K562 (cell line): ENCODE results near the gene NPC1. TPM values are rescaled to one million over a fixed set of nuclear protein-coding genes. Genes with fewer than 3 reads are reported as not detected.
A peak's percentile ranks its signal among the peaks of the same experiment; 100 is the strongest.

ENCODE experiments used
- ATAC-seq: fragments of 200-7000 bp; cut with Tn5 transposase; 3 replicates; pipeline ENCODE4 v1.9.1; 2020; ENCODE audit warnings: moderate library complexity
- BruUV-seq: library from RNA; stranded (reverse); fragments of 400-500 nt; replicated peaks from 2 replicates; lab custom pipeline; 2021; lab: Mats Ljungman, UMichigan
- CTCF ChIA-PET: fragments of 300-600 bp; formaldehyde crosslinking; extraction: SDS; loops from one replicate; lab custom pipeline; 2021; ENCODE audit warnings: low intra/inter-chr PET ratio; lab: Yijun Ruan, JAX
- POLR2A ChIA-PET: fragments of 300-600, 350-650 bp; sonication (Branson Sonifier 250); formaldehyde crosslinking; extraction: SDS; loops from one replicate; lab custom pipeline; 2021; ENCODE audit warnings: antibody characterized with exemption, inconsistent platforms; lab: Yijun Ruan, JAX
- DNase-seq, 4 experiments: peaks; one replicate each; pipeline versions ENCODE4 v3.0.0 to v3.0.0-alpha.2; 2011 to 2018; ENCODE audit warnings: low spot score in 3 of 4, mixed read lengths in 3 of 4; ENCODE audit errors: extremely low read depth in 1 of 4
- FAIRE-seq: peaks from 2 replicates; lab custom pipeline; 2011; peaks lifted over from hg19 to GRCh38; lab: Jason Lieb, UNC
- H2AFZ ChIP-seq: 2 replicates; pipeline ENCODE4 v1.6.0; 2011; ENCODE audit warnings: low read depth, low read length, control low read depth, inconsistent platforms
- H3K27ac ChIP-seq: fragments of 200-600 bp; 3 replicates; pipeline ENCODE4 v1.8.0; 2011; ENCODE audit warnings: low read depth, mild to moderate bottlenecking, control low read depth, inconsistent platforms, low read length, moderate library complexity, mixed read lengths; ENCODE audit errors: extremely low read depth
- H3K27me3 ChIP-seq, 2 experiments: fragments of 300-600 bp in 1 of 2; 2 replicates in 1 of 2; 3 replicates in 1 of 2; pipeline versions ENCODE4 v1.6.0 to v1.8.0; 2011; ENCODE audit warnings: inconsistent platforms in 2 of 2, low read length in 2 of 2, mild to moderate bottlenecking in 1 of 2, mixed read lengths in 1 of 2, moderate library complexity in 1 of 2; ENCODE audit not compliant: control insufficient read depth in 2 of 2, insufficient read depth in 2 of 2
- H3K36me3 ChIP-seq: fragments of 300-600 bp; 3 replicates; pipeline ENCODE4 v1.8.0; 2011; ENCODE audit warnings: mild to moderate bottlenecking, low read length, inconsistent platforms; ENCODE audit not compliant: control insufficient read depth, insufficient read depth
- H3K4me1 ChIP-seq, 2 experiments: fragments of 200-600 bp in 1 of 2; replicated peaks in 1 of 2; 2 replicates in 1 of 2; 3 replicates in 1 of 2; pipeline versions ENCODE4 v1.5.1 to v1.8.0; 2011; ENCODE audit warnings: inconsistent platforms in 2 of 2, low read length in 2 of 2, mild to moderate bottlenecking in 1 of 2, mixed read lengths in 1 of 2, moderate library complexity in 1 of 2; ENCODE audit not compliant: control insufficient read depth in 2 of 2, insufficient read depth in 2 of 2
- H3K4me2 ChIP-seq: 2 replicates; pipeline ENCODE4 v1.6.1; 2011; ENCODE audit warnings: low read length, control low read depth, inconsistent platforms, mixed read lengths; ENCODE audit not compliant: insufficient read depth
- H3K4me3 ChIP-seq: fragments of 200-600 bp; sonication (generic), shearing (Covaris generic); 2 replicates; pipeline ENCODE4 v1.5.1; 2016; ENCODE audit warnings: control low read depth, inconsistent platforms
- H3K79me2 ChIP-seq: fragments of 200-600 bp; 3 replicates; pipeline ENCODE4 v1.8.0; 2011; ENCODE audit warnings: low read length, inconsistent platforms; ENCODE audit not compliant: control insufficient read depth, insufficient read depth
- H3K9ac ChIP-seq, 2 experiments: 2 replicates each; pipeline versions ENCODE4 v1.6.0 to v1.6.1; 2011; ENCODE audit warnings: low read depth in 2 of 2, low read length in 2 of 2, control low read depth in 1 of 2, inconsistent platforms in 1 of 2, mild to moderate bottlenecking in 1 of 2, mixed read lengths in 1 of 2; ENCODE audit not compliant: insufficient read depth in 1 of 2
- H3K9me1 ChIP-seq: one replicate; pipeline ENCODE4 v1.6.0; 2011; ENCODE audit warnings: inconsistent platforms, mild to moderate bottlenecking, low read length, moderate library complexity; ENCODE audit not compliant: control insufficient read depth, insufficient read depth
- H3K9me3 ChIP-seq: replicated peaks from 2 replicates; pipeline ENCODE4 v1.5.1; 2011; ENCODE audit warnings: low read depth, low read length, inconsistent platforms; ENCODE audit not compliant: control insufficient read depth, insufficient read depth
- H4K20me1 ChIP-seq: replicated peaks from 2 replicates; pipeline ENCODE4 v1.6.1; 2011; ENCODE audit warnings: low read length, inconsistent platforms, mixed read lengths; ENCODE audit not compliant: control insufficient read depth, insufficient read depth
- CEBPB ChIP-seq: fragments of 450-650 bp; IDR thresholded peaks from 2 replicates; pipeline ENCODE4 v1.6.1; 2016; ENCODE audit warnings: missing genetic modification characterization, missing compliant biosample characterization
- CEBPG ChIP-seq, 3 experiments: fragments of 200-800 bp in 1 of 3; sonication (Bioruptor generic) in 1 of 3; sonication (generic) in 1 of 3; formaldehyde crosslinking in 1 of 3; IDR thresholded peaks in 2 of 3; conservative IDR thresholded peaks in 1 of 3; 2 replicates each; pipeline versions ENCODE4 v1.6.1 to v1.8.0; 2016 to 2022; ENCODE audit warnings: missing compliant biosample characterization in 2 of 3, missing genetic modification characterization in 2 of 3, mild to moderate bottlenecking in 1 of 3, missing genetic modification reagents in 1 of 3
- ZFP1 ChIP-seq: fragments of 450-650 bp; formaldehyde crosslinking; IDR thresholded peaks from 2 replicates; pipeline ENCODE4 v1.4.0; 2020; ENCODE audit warnings: mild to moderate bottlenecking, mixed read lengths
- WGBS: fragments of 100-300 bp; shearing (Covaris generic); methylation state at CpG from one replicate; pipeline ENCODE4 v1.1.6; 2016; ENCODE audit warnings: low coverage, mixed read lengths; ENCODE audit not compliant: insufficient coverage; ENCODE audit errors: missing lambda C conversion rate; 5-methylcytosine and 5-hydroxymethylcytosine counted together
- in situ Hi-C: fragments of 300-500 bp; cut with MboI; formaldehyde crosslinking; loops from 4 replicates; pipeline ENCODE4 v1.15.0; 2018; ENCODE audit warnings: inconsistent platforms, mixed read lengths
- intact Hi-C: fragments of 100-400 bp; cut with micrococcal nuclease; formaldehyde crosslinking; loops from 2 replicates; pipeline ENCODE4 v1.14.2; 2022
- polyA plus RNA-seq, 8 experiments: library from polyadenylated mRNA; depleted of rRNA in 4 of 8; stranded (reverse) in 5 of 8; unstranded in 3 of 8; fragments of >200 nt; fragmentation: Nextera tagmentation in 2 of 8; fragmentation: Illumina TruSeq in 1 of 8; extraction: Ambion mirVana in 2 of 8; extraction: Trizol in 1 of 8; gene quantifications; 2 replicates each; pipeline versions ENCODE4 v1.2.1 to v1.2.3, GENCODE V29; 2011 to 2014; ENCODE audit warnings: inconsistent platforms in 1 of 8, missing spikeins in 1 of 8
- total RNA-seq, 7 experiments: library from RNA; depleted of rRNA in 6 of 7; stranded (reverse); fragments of >200 nt in 6 of 7; fragmentation: Illumina TruSeq in 2 of 7; extraction: Trizol in 2 of 7; gene quantifications; 2 replicates each; pipeline versions ENCODE4 v1.2.1 to v1.2.3, GENCODE V29; 2011 to 2021; ENCODE audit warnings: low replicate concordance in 1 of 7

The NPC1 gene
- total and polyA plus RNA-seq, 9 of the 15 experiments (the other 6 are each of a cell fraction or from before 2014, with no cell fraction given), result 17.1 to 45.9 (median 27.6) TPM

GRCh38 chr18:23501626-23502025 is 84.7 kb downstream of the NPC1 start:
- no peak overlapping the region for H3K4me3 ChIP-seq
- peaks cover 3% of the 10 kb centered on the region for H3K9me1 ChIP-seq
- no peak overlapping the region for H3K9ac ChIP-seq
- TF ChIP-seq CEBPB (tag) (peak; percentile 80), CEBPG (CRISPR knock-in tag; IDR thresholded peaks at IDR 0.05) (no peak), CEBPG (tag; conservative IDR thresholded peaks at IDR 0.05 in 1 of 2, IDR thresholded peaks at IDR 0.05 in 1 of 2) (0 out of 4 replicates have a peak, but pooled peaks of 1 of the 2 experiments have one; percentile 29), ZFP1 (no peak)
- TF ChIP-seq, all 486 proteins: peak for 2
- no TSS peak for BruUV-seq
- no peak for ATAC-seq
- in situ Hi-C loops, result loop anchor here (10.0 kb wide), 1 partner anchor 213 kb away; no protein-coding TSS in a partner anchor
- Histone ChIP-seq H3K9me3 (no peaks in the 10 kb centered on the region), H3K27ac (no peak overlapping the region), H3K79me2 (peaks cover 18% of the 10 kb centered on the region), H3K36me3 (peaks cover 11% of the 10 kb centered on the region; the same call in 2 of the 3 replicates), H2AFZ (no peak overlapping the region), H4K20me1 (0 out of 2 replicates have a peak, but pooled peaks cover 3% of the 10 kb centered on the region), H3K4me1 (peaks cover 20 to 21% of the 10 kb centered on the region in 2 experiments; a peak in 4 of 5 replicates), H3K4me2 (no peak overlapping the region), H3K27me3 (no peaks in the 10 kb centered on the region)
- WGBS, result 72% methylated on average over 6 of the region's 6 CpGs
- FAIRE-seq, result no peak
- no peak for DNase-seq
- intact Hi-C loops, result loop anchor here (5.0 to 10.0 kb wide), 5 partner anchors 267 to 704 kb away; partner anchors contain the start of gene CABLES1
- POLR2A ChIA-PET, result interaction anchor here (1.5 to 2.5 kb wide), 4 partner anchors 13 to 87 kb away, joined by 3 to 9 read pairs (median 3); no protein-coding TSS in a partner anchor
- CTCF ChIA-PET, result no interaction called here
